Natural killer cell (primary cell): Measurements from ENCODE around the gene TAP1. TPM values are rescaled to one million over a fixed set of nuclear protein-coding genes. Genes with fewer than 3 reads are reported as not detected.
A peak's percentile ranks its signal among the peaks of the same experiment; 100 is the strongest.

Experiments
- ATAC-seq, 3 donors: fragments of 150-1000 bp in 2 of 3; fragments of 200-7000 bp in 1 of 3; cut with Tn5 transposase; 1 replicate in 1 of 3; 2 replicates in 2 of 3; pipeline ENCODE4 v1.10.0; 2021; ENCODE audit warnings: mild to moderate bottlenecking in 2 of 3, moderate library complexity in 2 of 3
- DNase-seq, 2 donors: peaks; one replicate each; pipeline versions ENCODE4 v3.0.0 to v3.0.0-alpha.2; 2013 to 2021; ENCODE audit warnings: mixed read lengths in 1 of 2
- H3K27ac ChIP-seq: one replicate; pipeline ENCODE4 v1.5.1; 2013; ENCODE audit warnings: mild to moderate bottlenecking, low read length
- H3K27me3 ChIP-seq: one replicate; pipeline ENCODE4 v1.6.1; 2013; ENCODE audit warnings: low read length; ENCODE audit not compliant: control insufficient read depth, insufficient read depth
- H3K36me3 ChIP-seq: one replicate; pipeline ENCODE4 v1.6.1; 2013; ENCODE audit warnings: low read length; ENCODE audit not compliant: control insufficient read depth, insufficient read depth
- H3K4me1 ChIP-seq: one replicate; pipeline ENCODE4 v1.6.1; 2013; ENCODE audit warnings: low read length; ENCODE audit not compliant: control insufficient read depth, insufficient read depth
- H3K4me3 ChIP-seq: one replicate; pipeline ENCODE4 v1.5.1; 2013; ENCODE audit warnings: low read length
- H3K9me3 ChIP-seq: one replicate; pipeline ENCODE4 v1.6.1; 2013; ENCODE audit warnings: low read length; ENCODE audit not compliant: control insufficient read depth, insufficient read depth
- H3K27ac Mint-ChIP-seq, 2 donors: one replicate each; pipeline ENCODE4 v1.8.0; 2022; ENCODE audit warnings: mild to moderate bottlenecking in 2 of 2, mixed read lengths in 2 of 2, moderate library complexity in 1 of 2
- H3K27me3 Mint-ChIP-seq, 2 donors: one replicate each; pipeline ENCODE4 v1.8.0; 2022; ENCODE audit warnings: low read depth in 2 of 2, mixed read lengths in 2 of 2
- H3K36me3 Mint-ChIP-seq: one replicate; pipeline ENCODE4 v1.8.0; 2022; ENCODE audit warnings: mixed read lengths
- H3K4me1 Mint-ChIP-seq, 2 donors: one replicate each; pipeline ENCODE4 v1.8.0; 2022; ENCODE audit warnings: mixed read lengths in 2 of 2
- H3K4me3 Mint-ChIP-seq: one replicate; pipeline ENCODE4 v1.8.0; 2022; ENCODE audit warnings: mild to moderate bottlenecking, moderate library complexity, mixed read lengths
- H3K9me3 Mint-ChIP-seq, 2 donors: one replicate each; pipeline ENCODE4 v1.8.0; 2022; ENCODE audit warnings: mixed read lengths in 2 of 2
- WGBS: methylation state at CpG from one replicate; pipeline ENCODE4 v1.1.7; 2013; ENCODE audit warnings: missing lambda C conversion rate; ENCODE audit not compliant: insufficient coverage; 5-methylcytosine and 5-hydroxymethylcytosine counted together
- intact Hi-C: fragments of 100-400 bp; cut with micrococcal nuclease; formaldehyde crosslinking; loops from one replicate; pipeline ENCODE4 v1.14.2; 2022
- total RNA-seq, 4 donors: library from RNA; stranded (reverse); fragments of 120-200 nt in 1 of 4; gene quantifications; one replicate each; pipeline versions ENCODE4 v1.2.3 to v1.2.4, GENCODE V29; 2013 to 2022
- TF ChIP-seq, protein P1 (sequence below): fragments of 200-600 bp; IDR thresholded peaks from one replicate; pipeline ENCODE4 v1.8.0; 2022; ENCODE audit warnings: antibody characterized with exemption

Gene TAP1
- total RNA-seq, 3 donors from 2014 or later (not counting 1 experiment from before 2014, with no cell fraction given) = 134 to 193 (median 179) TPM

DNA sequence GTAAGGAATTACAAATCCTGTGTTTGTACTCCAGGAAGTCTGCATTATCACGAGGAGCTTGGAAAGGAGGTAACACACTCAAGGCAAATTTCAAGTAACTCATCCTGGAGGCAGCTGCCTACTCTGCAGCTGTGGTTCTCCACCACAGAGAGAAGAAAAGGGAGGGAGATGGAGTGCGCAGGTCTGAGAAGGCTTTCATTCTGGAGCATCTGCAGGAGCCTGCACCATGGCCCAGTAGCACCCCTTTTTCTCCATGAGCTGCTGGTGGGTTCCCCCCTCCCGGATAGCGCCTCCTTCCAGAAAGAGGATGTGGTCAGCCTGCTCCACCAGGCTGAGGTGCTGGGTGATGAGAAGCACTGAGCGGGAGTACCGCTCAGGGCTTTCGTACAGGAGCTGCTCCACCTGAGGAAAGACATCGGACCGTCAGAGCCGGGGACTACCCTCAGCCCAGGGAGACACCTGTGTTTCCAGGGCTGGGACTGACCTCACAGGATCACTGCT lies 8.1 kb downstream of the TAP1 start:
- Histone ChIP-seq H3K27me3 (no peaks in the 10 kb centered on the region), H3K36me3 (peaks cover 76% of the 10 kb centered on the region), H3K9me3 (no peaks in the 10 kb centered on the region), H3K4me1 (peaks cover 79% of the 10 kb centered on the region), H3K27ac (peak overlapping the region; percentile 99), H3K4me3 (peak overlapping the region; percentile 97)
- peak overlapping the region; percentile 96 to 100 for H3K27ac Mint-ChIP-seq
- H3K4me1 Mint-ChIP-seq = peaks cover 92 to 96% of the 10 kb centered on the region in 2 donors
- WGBS = 0% methylated on average over 10 of the region's 10 CpGs
- ATAC-seq = peak in 1 of 3 donors; percentile 1
- DNase-seq = peak; percentile 30 to 71
- peak overlapping the region; percentile 100 for H3K4me3 Mint-ChIP-seq
- intact Hi-C loops = loop anchor here (2.0 kb wide), 1 partner anchor 127 kb away; no protein-coding TSS in a partner anchor
- H3K36me3 Mint-ChIP-seq = peaks cover 50% of the 10 kb centered on the region
- H3K27me3 Mint-ChIP-seq = no peaks in the 10 kb centered on the region
- TF ChIP-seq, protein P1, sequence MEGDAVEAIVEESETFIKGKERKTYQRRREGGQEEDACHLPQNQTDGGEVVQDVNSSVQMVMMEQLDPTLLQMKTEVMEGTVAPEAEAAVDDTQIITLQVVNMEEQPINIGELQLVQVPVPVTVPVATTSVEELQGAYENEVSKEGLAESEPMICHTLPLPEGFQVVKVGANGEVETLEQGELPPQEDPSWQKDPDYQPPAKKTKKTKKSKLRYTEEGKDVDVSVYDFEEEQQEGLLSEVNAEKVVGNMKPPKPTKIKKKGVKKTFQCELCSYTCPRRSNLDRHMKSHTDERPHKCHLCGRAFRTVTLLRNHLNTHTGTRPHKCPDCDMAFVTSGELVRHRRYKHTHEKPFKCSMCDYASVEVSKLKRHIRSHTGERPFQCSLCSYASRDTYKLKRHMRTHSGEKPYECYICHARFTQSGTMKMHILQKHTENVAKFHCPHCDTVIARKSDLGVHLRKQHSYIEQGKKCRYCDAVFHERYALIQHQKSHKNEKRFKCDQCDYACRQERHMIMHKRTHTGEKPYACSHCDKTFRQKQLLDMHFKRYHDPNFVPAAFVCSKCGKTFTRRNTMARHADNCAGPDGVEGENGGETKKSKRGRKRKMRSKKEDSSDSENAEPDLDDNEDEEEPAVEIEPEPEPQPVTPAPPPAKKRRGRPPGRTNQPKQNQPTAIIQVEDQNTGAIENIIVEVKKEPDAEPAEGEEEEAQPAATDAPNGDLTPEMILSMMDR = no peak
- H3K9me3 Mint-ChIP-seq = no peaks in the 10 kb centered on the region

DNA sequence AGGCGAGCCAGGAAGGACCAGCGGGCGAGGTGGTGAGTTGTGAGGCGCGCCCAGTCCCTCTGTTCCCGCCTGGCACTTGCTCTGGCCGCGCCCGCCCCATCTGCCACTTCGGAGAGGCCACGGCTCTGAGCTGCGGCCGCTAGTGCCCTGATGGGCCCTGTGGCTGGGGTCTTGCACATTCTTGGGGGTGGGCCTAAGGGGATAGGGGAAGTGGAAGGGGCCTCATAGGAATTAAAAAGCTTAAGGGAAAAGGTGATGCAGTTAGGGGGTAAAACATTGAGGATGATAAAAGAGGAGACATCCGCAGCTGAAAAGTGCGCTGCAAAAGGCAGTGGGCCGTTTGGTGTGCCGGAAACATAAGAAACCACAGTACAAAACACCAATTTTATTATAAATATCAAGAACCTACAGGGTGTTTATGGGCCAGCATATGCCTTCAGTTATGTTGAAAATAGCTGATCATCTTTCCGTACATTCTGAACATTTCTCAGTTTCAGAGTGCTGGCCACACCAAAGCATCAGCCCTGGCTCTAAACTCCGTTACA lies 8.6 kb downstream of the TAP1 start:
- intact Hi-C loops = loop anchor here (1.0 to 5.0 kb wide), 3 partner anchors 9 to 648 kb away; partner anchors contain the start of gene PSMB9
- no peaks in the 10 kb centered on the region for H3K27me3 Mint-ChIP-seq
- peaks cover 49% of the 10 kb centered on the region for H3K36me3 Mint-ChIP-seq
- peaks cover 76% of the 10 kb centered on the region for H3K36me3 ChIP-seq
- DNase-seq = peak in 1 of 2 donors; percentile 67
- TF ChIP-seq, protein P1 = no peak
- 0% methylated on average over 19 of the region's 19 CpGs for WGBS
- peaks cover 76% of the 10 kb centered on the region for H3K4me1 ChIP-seq
- peak overlapping the region; percentile 100 for H3K4me3 Mint-ChIP-seq
- ATAC-seq = peak; percentile 4 to 30 (median 6)
- H3K4me3 ChIP-seq = peak overlapping the region; percentile 97
- H3K9me3 Mint-ChIP-seq = no peaks in the 10 kb centered on the region
- H3K27me3 ChIP-seq = no peaks in the 10 kb centered on the region
- H3K4me1 Mint-ChIP-seq = peaks cover 92 to 96% of the 10 kb centered on the region in 2 donors
- peak overlapping the region; percentile 99 for H3K27ac ChIP-seq
- H3K27ac Mint-ChIP-seq = peak overlapping the region; percentile 96 to 100
- H3K9me3 ChIP-seq = no peaks in the 10 kb centered on the region

DNA sequence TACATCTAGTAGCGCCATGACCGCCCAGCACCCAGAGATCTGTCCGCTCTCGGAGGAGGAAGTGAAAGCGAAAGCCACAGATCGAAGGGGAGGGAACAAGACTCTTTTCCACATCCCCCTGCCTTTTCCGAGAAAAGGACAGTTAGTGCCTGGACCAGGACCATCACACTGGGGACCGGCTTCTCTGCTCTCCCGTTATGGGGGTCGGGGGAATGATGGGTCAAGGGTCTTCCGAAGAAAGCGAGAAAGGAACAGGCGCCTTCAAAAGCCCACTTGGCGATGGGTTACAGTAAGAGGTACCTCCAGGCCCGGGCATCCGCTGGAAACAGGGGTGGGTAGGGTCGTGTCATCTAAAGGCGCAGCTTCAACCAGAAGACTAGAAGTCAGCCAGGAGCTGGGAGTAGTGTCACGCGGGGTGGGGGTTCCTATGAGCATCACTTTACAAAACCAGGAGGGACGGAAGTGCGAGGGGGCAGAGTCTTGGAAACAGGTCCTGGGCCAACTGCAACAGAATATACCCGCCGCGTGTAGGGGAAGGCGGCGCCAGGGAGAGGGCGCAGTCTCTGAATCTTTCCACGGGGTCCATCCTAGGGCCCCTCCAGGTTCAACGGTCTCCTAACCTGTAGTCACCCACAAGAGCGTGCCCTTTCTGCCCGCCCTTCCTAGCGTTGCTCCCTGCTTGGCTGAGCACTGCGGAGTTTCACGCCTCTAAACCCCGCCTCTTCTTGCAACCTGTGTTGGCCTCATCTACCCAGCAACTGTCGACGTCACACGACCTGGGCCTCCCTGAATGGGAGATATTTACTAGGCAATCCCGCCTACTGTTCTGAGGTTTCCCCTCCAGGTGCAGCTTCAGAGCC lies 9.3 kb downstream of the TAP1 start, which contains the start of gene PSMB8:
Gene PSMB8 (minus strand): TSS at position 69 of the 860 bp plus-strand sequence. CDS start 51 bp downstream, at position 18.
- WGBS = under 1% methylated on average over 40 of the region's 40 CpGs
- Mint-ChIP-seq H3K4me3 (peak within 1 kb of the TSS; percentile 100), H3K36me3 (peaks cover 47% of the 10 kb centered on the region), H3K27ac (peak within 1 kb of the TSS; percentile 96 to 100), H3K9me3 (no peaks in the 10 kb centered on the region), H3K4me1 (peaks cover 90 to 97% of the 10 kb centered on the region in 2 donors), H3K27me3 (no peaks in the 10 kb centered on the region)
- Histone ChIP-seq H3K9me3 (no peaks in the 10 kb centered on the region), H3K27ac (peak within 1 kb of the TSS; percentile 99), H3K4me1 (peaks cover 72% of the 10 kb centered on the region), H3K27me3 (no peaks in the 10 kb centered on the region), H3K4me3 (peak within 1 kb of the TSS; percentile 97), H3K36me3 (peaks cover 71% of the 10 kb centered on the region)
- ATAC-seq (peak; percentile 81 to 93 (median 85)), DNase-seq (peak; percentile 98 to 99)
- intact Hi-C loops = loop anchor here (1.0 to 5.0 kb wide), 3 partner anchors 10 to 647 kb away; partner anchors contain the start of gene PSMB9
- TF ChIP-seq, protein P1 = no peak
